PFSK-1 (cell line): ENCODE results near the gene KIF26B.

Experiments used
- FOXP2 ChIP-seq: optimal IDR thresholded peaks from 2 replicates; pipeline ENCODE3; 2011; ENCODE audit warnings: borderline replicate concordance, control low read depth, inconsistent platforms; ENCODE audit not compliant: insufficient read depth; ENCODE audit errors: extremely low read length, extremely low read depth
- POLR2AphosphoS5 ChIP-seq: IDR thresholded peaks from 2 replicates; pipeline ENCODE4 v1.6.1; 2012; ENCODE audit warnings: low read depth, mild to moderate bottlenecking, control low read depth, low read length, moderate library complexity
- REST ChIP-seq, 2 experiments: IDR thresholded peaks; 2 replicates each; pipeline versions ENCODE4 v1.6.1 to v1.8.0; 2011 to 2012; ENCODE audit warnings: low read depth in 2 of 2, low read length in 2 of 2, control low read depth in 1 of 2, inconsistent platforms in 1 of 2, mild to moderate bottlenecking in 1 of 2, moderate library complexity in 1 of 2; ENCODE audit not compliant: insufficient read depth in 1 of 2
- SIN3A ChIP-seq: IDR thresholded peaks from 2 replicates; pipeline ENCODE4 v1.6.1; 2012; ENCODE audit warnings: mild to moderate bottlenecking, low read length, moderate library complexity, borderline replicate concordance; ENCODE audit not compliant: insufficient read depth
- TAF1 ChIP-seq: IDR thresholded peaks from 2 replicates; pipeline ENCODE4 v1.6.1; 2012; ENCODE audit warnings: low read length, control low read depth, borderline replicate concordance; ENCODE audit not compliant: insufficient read depth

Gene KIF26B

GRCh38 chr1:245313576-245313975 is 158.8 kb downstream of the KIF26B start:
- no peak for TF ChIP-seq POLR2AphosphoS5
- no peak for TF ChIP-seq FOXP2
- no peak for TF ChIP-seq TAF1
- TF ChIP-seq REST (IDR thresholded peaks at IDR 0.05; ENCODE audit: insufficient read depth in 1 of 2, low read depth in 2 of 2, low read length in 2 of 2), result no peak
- no peak for TF ChIP-seq SIN3A

- TF ChIP-seq REST (IDR thresholded peaks at IDR 0.05; ENCODE audit: insufficient read depth in 1 of 2, low read depth in 2 of 2, low read length in 2 of 2) (no peak), SIN3A (no peak), POLR2AphosphoS5 (no peak), FOXP2 (no peak), TAF1 (no peak)
Observed at GRCh38 chr1:245316784-245317183, 162.0 kb downstream of the KIF26B start.

- TF ChIP-seq TAF1, result no peak
- no peak for TF ChIP-seq FOXP2
- no peak for TF ChIP-seq REST (IDR thresholded peaks at IDR 0.05; ENCODE audit: insufficient read depth in 1 of 2, low read depth in 2 of 2, low read length in 2 of 2)
- TF ChIP-seq POLR2AphosphoS5, result no peak
- TF ChIP-seq SIN3A, result no peak
Observed at GRCh38 chr1:245317217-245317616, 162.4 kb downstream of the KIF26B start.

- TF ChIP-seq POLR2AphosphoS5 (no peak), TAF1 (no peak), REST (IDR thresholded peaks at IDR 0.05; ENCODE audit: insufficient read depth in 1 of 2, low read depth in 2 of 2, low read length in 2 of 2) (no peak), SIN3A (no peak), FOXP2 (no peak)
Observed at GRCh38 chr1:245319094-245319493, 164.3 kb downstream of the KIF26B start.

GRCh38 chr1:245322673-245323072 is 167.9 kb downstream of the KIF26B start:
- TF ChIP-seq REST (IDR thresholded peaks at IDR 0.05; ENCODE audit: insufficient read depth in 1 of 2, low read depth in 2 of 2, low read length in 2 of 2) (no peak), SIN3A (no peak), POLR2AphosphoS5 (no peak), FOXP2 (no peak)
